ENCODE data around the gene LCOR. TPM values are rescaled to one million over a fixed set of nuclear protein-coding genes. Genes with fewer than 3 reads are reported as not detected.

LCOR gene
- total and polyA plus RNA-seq, 2 experiments from 2014 or later: 9.1 to 14.8 TPM

GRCh38 chr10:96968682-96969423 lies 136.8 kb downstream of the LCOR start:
- no peaks in the 10 kb centered on the region for H3K9me2 ChIP-seq (ENCODE audit: insufficient read depth)
- WGBS, 2 experiments (ENCODE audit: low coverage in 1 of 2, low lambda C conversion rate in 2 of 2, missing lambda C conversion rate in 2 of 2): 85 to 88% methylated on average over 5 of the region's 5 CpGs
- H3K4me2 ChIP-seq (ENCODE audit: unreplicated experiment): no peak overlapping the region
- no peak for TF ChIP-seq EZH2phosphoT487 (IDR thresholded peaks at IDR 0.05; ENCODE audit: insufficient read depth, low read depth)
- TF ChIP-seq EZH2 (IDR thresholded peaks at IDR 0.05; ENCODE audit: insufficient read depth, poor library complexity, severe bottlenecking): no peak
- H3K27me3 ChIP-seq (replicated peaks; ENCODE audit: insufficient read depth): no peaks in the 10 kb centered on the region
- H3K4me1 ChIP-seq (ENCODE audit: insufficient read depth): peaks cover 18% of the 10 kb centered on the region
- H4K20me1 ChIP-seq (ENCODE audit: insufficient read depth): no peaks in the 10 kb centered on the region
- H3K79me2 ChIP-seq (ENCODE audit: insufficient read depth): peaks cover 8% of the 10 kb centered on the region; the same call in 1 of the 2 replicates
- H2AFZ ChIP-seq: no peak overlapping the region
- H3K27ac ChIP-seq: no peak overlapping the region
- no peaks in the 10 kb centered on the region for H3K9me3 ChIP-seq (ENCODE audit: low read depth)
- no peak for DNase-seq
- in situ Hi-C loops (cut with MboI): no loop called here
- H3F3A ChIP-seq (ENCODE audit: insufficient read depth): peaks cover 22% of the 10 kb centered on the region; the same call in 1 of the 2 replicates
- H3K36me3 ChIP-seq (ENCODE audit: low read depth): no peaks in the 10 kb centered on the region
- no peak overlapping the region for H3K9ac ChIP-seq
- H3K4me3 ChIP-seq: no peak overlapping the region

GRCh38 chr10:96971324-96971723 lies 139.2 kb downstream of the LCOR start:
- Histone ChIP-seq H3K9me2 (ENCODE audit: insufficient read depth) (no peaks in the 10 kb centered on the region), H3K27me3 (replicated peaks; ENCODE audit: insufficient read depth) (no peaks in the 10 kb centered on the region), H3K36me3 (ENCODE audit: low read depth) (no peaks in the 10 kb centered on the region), H2AFZ (no peak overlapping the region), H3F3A (ENCODE audit: insufficient read depth) (peaks cover 19% of the 10 kb centered on the region; the same call in 1 of the 2 replicates), H3K27ac (no peak overlapping the region), H3K4me1 (ENCODE audit: insufficient read depth) (peaks cover 27% of the 10 kb centered on the region), H3K4me3 (no peak overlapping the region), H3K9ac (no peak overlapping the region), H3K79me2 (ENCODE audit: insufficient read depth) (no peaks in the 10 kb centered on the region), H3K4me2 (ENCODE audit: unreplicated experiment) (no peak overlapping the region), H3K9me3 (ENCODE audit: low read depth) (no peaks in the 10 kb centered on the region), H4K20me1 (ENCODE audit: insufficient read depth) (no peaks in the 10 kb centered on the region)
- 98% methylated on average over 2 of the region's 2 CpGs for WGBS, 2 experiments (ENCODE audit: low coverage in 1 of 2, low lambda C conversion rate in 2 of 2, missing lambda C conversion rate in 2 of 2)
- DNase-seq: no peak
- TF ChIP-seq EZH2 (IDR thresholded peaks at IDR 0.05; ENCODE audit: insufficient read depth, poor library complexity, severe bottlenecking): no peak
- TF ChIP-seq EZH2phosphoT487 (IDR thresholded peaks at IDR 0.05; ENCODE audit: insufficient read depth, low read depth): no peak
- in situ Hi-C loops (cut with MboI): no loop called here

- no peaks in the 10 kb centered on the region for H3K9me3 ChIP-seq (ENCODE audit: low read depth)
- TF ChIP-seq EZH2 (IDR thresholded peaks at IDR 0.05; ENCODE audit: insufficient read depth, poor library complexity, severe bottlenecking) (no peak), EZH2phosphoT487 (IDR thresholded peaks at IDR 0.05; ENCODE audit: insufficient read depth, low read depth) (no peak)
- no peaks in the 10 kb centered on the region for H3K9me2 ChIP-seq (ENCODE audit: insufficient read depth)
- no peak overlapping the region for H3K4me3 ChIP-seq
- in situ Hi-C loops (cut with MboI): no loop called here
- H3K4me2 ChIP-seq (ENCODE audit: unreplicated experiment): no peak overlapping the region
- peaks cover 25% of the 10 kb centered on the region for H3K4me1 ChIP-seq (ENCODE audit: insufficient read depth)
- peaks cover 16% of the 10 kb centered on the region; the same call in 1 of the 2 replicates for H3F3A ChIP-seq (ENCODE audit: insufficient read depth)
- H3K79me2 ChIP-seq (ENCODE audit: insufficient read depth): no peaks in the 10 kb centered on the region
- H4K20me1 ChIP-seq (ENCODE audit: insufficient read depth): no peaks in the 10 kb centered on the region
- WGBS, 2 experiments (ENCODE audit: low coverage in 1 of 2, low lambda C conversion rate in 2 of 2, missing lambda C conversion rate in 2 of 2): 97 to 100% methylated on average over 1 of the region's 1 CpG
- H3K9ac ChIP-seq: no peak overlapping the region
- no peaks in the 10 kb centered on the region for H3K27me3 ChIP-seq (replicated peaks; ENCODE audit: insufficient read depth)
- no peak overlapping the region for H2AFZ ChIP-seq
- no peaks in the 10 kb centered on the region for H3K36me3 ChIP-seq (ENCODE audit: low read depth)
- no peak overlapping the region for H3K27ac ChIP-seq
- DNase-seq: no peak
Measured at GRCh38 chr10:96972264-96972663, 140.2 kb downstream of the LCOR start.

- peaks cover 7% of the 10 kb centered on the region; the same call in 1 of the 2 replicates for H3F3A ChIP-seq (ENCODE audit: insufficient read depth)
- no peak overlapping the region for H3K27ac ChIP-seq
- peak; percentile 58 for DNase-seq
- H3K9me3 ChIP-seq (ENCODE audit: low read depth): no peaks in the 10 kb centered on the region
- no peaks in the 10 kb centered on the region for H4K20me1 ChIP-seq (ENCODE audit: insufficient read depth)
- H3K4me3 ChIP-seq: no peak overlapping the region
- no peaks in the 10 kb centered on the region for H3K9me2 ChIP-seq (ENCODE audit: insufficient read depth)
- in situ Hi-C loops (cut with MboI): no loop called here
- no peaks in the 10 kb centered on the region for H3K36me3 ChIP-seq (ENCODE audit: low read depth)
- peaks cover 12% of the 10 kb centered on the region for H3K4me1 ChIP-seq (ENCODE audit: insufficient read depth)
- no peak overlapping the region for H2AFZ ChIP-seq
- no peak for TF ChIP-seq EZH2 (IDR thresholded peaks at IDR 0.05; ENCODE audit: insufficient read depth, poor library complexity, severe bottlenecking)
- TF ChIP-seq EZH2phosphoT487 (IDR thresholded peaks at IDR 0.05; ENCODE audit: insufficient read depth, low read depth): no peak
- peak overlapping the region; percentile 15 for H3K4me2 ChIP-seq (ENCODE audit: unreplicated experiment)
- no peaks in the 10 kb centered on the region for H3K79me2 ChIP-seq (ENCODE audit: insufficient read depth)
- 52 to 55% methylated on average over 5 of the region's 5 CpGs for WGBS, 2 experiments (ENCODE audit: low coverage in 1 of 2, low lambda C conversion rate in 2 of 2, missing lambda C conversion rate in 2 of 2)
- no peak overlapping the region for H3K9ac ChIP-seq
- no peaks in the 10 kb centered on the region for H3K27me3 ChIP-seq (replicated peaks; ENCODE audit: insufficient read depth)
Measured at GRCh38 chr10:96973809-96974747, 142.0 kb downstream of the LCOR start.

Measured in GM23248 (cell line).